GM18907 (cell line): ENCODE results near the gene TMPRSS12.
"Not testable (repeated sequence)": the region's sequence is repeated elsewhere in the genome, so short reads cannot be mapped to it uniquely, and the experiment has no call there.

ENCODE experiments used
- ATAC-seq: cut with Tn5 transposase; IDR thresholded peaks from one replicate; pipeline ENCODE4 v1.9.1; 2021; ENCODE audit warnings: mild to moderate bottlenecking, moderate library complexity; ENCODE audit not compliant: unreplicated experiment

TMPRSS12 gene, protein sequence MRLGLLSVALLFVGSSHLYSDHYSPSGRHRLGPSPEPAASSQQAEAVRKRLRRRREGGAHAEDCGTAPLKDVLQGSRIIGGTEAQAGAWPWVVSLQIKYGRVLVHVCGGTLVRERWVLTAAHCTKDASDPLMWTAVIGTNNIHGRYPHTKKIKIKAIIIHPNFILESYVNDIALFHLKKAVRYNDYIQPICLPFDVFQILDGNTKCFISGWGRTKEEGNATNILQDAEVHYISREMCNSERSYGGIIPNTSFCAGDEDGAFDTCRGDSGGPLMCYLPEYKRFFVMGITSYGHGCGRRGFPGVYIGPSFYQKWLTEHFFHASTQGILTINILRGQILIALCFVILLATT

DNA sequence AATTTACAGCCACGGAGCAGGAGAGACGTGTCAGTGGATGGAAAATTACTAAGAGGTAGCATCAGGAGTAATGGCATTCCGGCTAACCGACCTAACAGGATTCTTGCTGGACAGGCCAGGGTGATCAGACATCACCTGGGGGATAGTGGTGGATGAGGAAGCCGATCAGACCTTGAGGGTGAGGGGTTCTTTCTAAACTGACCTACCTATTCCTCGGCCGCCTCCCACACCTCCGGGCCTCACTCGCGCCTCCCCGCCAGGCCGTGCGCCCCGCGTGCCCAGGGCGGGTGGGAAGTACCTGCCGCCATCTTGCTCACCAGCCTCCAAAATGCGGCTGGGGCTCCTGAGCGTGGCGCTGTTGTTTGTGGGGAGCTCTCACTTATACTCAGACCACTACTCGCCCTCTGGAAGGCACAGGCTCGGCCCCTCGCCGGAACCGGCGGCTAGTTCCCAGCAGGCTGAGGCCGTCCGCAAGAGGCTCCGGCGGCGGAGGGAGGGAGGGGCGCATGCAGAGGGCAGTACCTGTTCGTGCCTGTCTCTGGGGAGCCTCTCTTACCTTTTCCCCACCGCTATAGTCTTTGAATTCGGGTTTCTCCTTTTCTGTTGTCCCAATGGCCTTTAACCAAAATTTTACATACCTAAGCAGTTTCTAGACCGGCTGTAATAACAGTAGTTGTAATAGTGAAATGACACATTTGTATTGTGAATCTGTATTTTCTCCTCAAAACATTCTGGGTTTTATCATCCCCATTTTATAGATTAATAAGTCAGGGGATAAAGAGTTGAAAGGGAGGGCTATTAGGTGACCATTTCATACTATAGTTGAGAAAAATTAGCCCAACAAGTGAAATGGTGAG is at the start of gene TMPRSS12:
TMPRSS12 (plus strand) TSS at position 290 of the 857 bp plus-strand sequence; CDS start at position 329, 39 bp downstream.
- ATAC-seq = no peak

DNA sequence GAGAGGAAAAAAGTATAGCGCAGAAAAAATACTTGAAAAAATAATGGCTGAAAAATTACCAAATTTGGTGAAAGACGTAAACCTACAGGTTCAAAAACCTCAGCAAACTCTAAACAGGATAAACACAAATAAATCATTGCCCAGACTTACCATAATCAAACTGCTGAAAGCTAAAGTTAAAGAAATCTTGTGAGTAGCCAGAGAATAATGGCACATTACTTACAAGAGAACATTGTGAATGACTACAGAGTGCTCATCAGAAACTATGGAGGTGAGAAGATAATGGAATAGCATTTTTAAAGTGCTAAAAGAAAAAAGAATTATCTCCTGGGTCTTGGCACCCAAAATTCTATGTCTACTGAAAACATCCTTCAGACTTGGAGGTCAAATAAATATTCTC is 42.8 kb upstream of the TMPRSS12 start:
- ATAC-seq = no peak

DNA sequence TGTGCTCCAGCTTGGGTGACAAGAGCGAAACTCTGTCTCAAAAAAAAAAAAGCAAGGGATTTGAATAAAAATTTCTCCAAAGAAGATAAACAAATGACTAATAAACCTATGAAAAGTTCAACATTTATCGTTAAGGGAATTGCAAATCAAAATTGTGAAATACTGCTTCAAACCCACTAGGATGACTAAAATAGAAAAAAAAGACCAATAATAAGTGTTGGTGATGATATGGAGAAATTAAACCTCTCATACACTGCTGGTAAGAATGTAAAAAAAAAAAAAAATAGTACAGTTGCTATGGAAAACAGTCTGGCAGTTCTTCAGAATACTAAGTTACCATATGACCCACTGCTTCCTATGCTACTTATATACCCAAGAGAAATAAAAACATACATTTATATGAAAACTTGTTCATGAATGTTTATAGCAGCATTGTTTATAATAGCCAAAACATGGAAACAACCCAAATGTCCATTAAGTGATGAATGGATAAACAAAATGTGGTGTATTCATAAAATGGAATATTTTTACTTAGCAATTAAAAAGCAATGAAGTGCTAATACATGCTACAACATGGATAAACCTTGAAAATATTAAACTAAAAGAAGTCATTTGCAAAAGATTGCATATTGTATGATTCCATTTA is 39.4 kb upstream of the TMPRSS12 start:
- ATAC-seq = no peak

GRCh38 chr12:50806176-50806575 is 36.5 kb upstream of the TMPRSS12 start:
- no peak for ATAC-seq

DNA sequence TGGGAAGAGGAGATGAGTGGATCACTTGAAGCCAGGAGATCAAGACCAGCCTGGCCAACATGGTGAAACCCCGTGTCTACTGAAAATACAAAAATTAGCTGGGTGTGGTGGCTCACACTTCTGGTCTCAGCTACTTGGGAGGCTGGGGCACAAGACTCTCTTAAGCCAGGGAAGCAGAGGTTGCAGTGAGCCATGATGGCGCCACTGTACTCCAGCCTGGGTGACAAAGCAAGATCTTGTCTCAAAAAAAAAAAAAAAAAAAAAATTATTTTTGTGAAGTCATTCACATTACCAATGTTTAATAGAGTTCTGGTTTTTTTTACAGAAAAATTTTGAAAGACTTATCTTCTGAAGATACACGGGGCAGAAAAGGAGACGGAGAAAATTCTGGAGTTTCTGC is 33.6 kb upstream of the TMPRSS12 start:
- ATAC-seq = not testable (repeated sequence)

- ATAC-seq = not testable (repeated sequence)
Measured at GRCh38 chr12:50814921-50815320, 27.8 kb upstream of the TMPRSS12 start.

DNA sequence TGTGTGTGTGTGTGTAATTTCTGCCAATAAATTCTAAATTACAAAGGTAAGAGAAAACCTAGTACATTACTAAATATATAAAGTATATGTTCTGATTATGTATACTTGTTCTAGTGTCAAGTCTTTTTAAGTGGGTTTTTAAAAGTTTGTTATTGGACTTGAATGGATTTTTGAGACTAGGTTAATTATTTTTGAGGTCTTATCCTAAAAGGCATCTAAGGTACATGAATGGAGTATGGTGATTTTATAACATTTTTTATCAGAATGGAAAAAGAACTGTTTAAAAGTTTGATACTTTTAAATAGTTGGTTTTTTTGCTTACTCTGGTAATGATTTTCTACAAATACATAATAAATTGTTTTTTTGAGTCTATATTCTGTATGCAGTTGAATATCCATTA is 22.5 kb upstream of the TMPRSS12 start:
- ATAC-seq = no peak

GRCh38 chr12:50822082-50822481 is 20.6 kb upstream of the TMPRSS12 start:
- ATAC-seq = no peak

DNA sequence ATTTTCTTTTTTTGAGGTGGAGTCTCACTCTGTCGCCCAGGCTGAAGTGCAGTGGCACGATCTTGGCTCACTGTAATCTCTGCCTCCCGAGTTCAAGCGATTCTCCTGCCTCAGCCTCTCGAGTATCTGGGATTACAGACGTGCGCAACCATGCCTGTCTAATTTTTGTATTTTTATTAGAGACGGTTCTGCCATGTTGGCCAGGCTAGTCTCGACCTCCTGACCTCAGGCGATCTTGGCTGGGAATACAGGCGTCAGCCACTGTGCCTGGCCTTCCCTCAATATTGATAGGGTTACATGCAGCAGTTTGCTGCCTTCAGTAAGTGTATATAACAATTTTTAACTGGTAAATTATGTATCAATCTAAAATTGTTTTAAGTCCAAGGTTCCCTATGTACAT is 19.0 kb upstream of the TMPRSS12 start:
- ATAC-seq = not testable (repeated sequence)

DNA sequence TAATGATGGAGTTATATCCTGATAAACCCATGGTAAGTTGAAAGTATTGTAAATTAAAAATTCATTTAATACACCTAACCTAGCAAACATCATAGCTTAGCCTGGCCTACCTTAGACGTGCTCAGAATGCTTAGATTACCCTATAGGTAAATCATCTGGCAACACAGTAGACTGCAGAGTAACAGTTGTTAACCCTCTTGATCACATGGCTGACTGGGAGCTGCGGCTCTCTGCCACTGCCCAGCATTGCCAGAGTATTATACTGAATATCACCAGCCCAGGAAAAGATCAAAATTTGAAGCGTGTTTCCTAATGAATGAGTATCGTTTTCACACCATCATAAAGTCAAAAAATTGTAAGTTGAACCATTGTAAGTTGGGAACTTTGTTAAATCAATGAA is 17.8 kb upstream of the TMPRSS12 start:
- ATAC-seq = no peak

DNA sequence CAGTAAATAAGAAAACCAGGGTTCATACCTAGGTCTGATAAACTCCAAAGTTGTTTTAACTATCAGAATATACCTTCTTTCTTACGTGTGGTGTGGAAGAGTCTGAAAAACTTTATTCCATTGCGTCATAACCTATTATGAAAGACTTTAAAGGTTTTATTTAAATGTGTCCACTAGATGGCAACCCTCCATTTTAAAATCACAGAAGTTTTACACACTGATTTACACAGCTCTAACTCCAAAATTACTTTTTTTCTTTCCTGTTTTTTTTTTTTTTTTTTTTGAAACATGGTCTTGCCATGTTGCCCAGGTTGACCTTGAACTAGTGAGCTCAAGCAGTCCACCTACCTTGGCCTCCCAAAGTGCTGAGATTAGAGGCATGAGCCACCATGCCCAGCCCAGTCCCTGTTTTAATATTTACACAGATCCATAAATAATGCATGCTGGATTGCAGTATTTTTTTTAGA is 17.3 kb upstream of the TMPRSS12 start:
- ATAC-seq = peak; percentile 56

- no peak for ATAC-seq
Measured at GRCh38 chr12:50828121-50828520, 14.6 kb upstream of the TMPRSS12 start.

- ATAC-seq = no peak
Measured at GRCh38 chr12:50828886-50829285, 13.8 kb upstream of the TMPRSS12 start.

DNA sequence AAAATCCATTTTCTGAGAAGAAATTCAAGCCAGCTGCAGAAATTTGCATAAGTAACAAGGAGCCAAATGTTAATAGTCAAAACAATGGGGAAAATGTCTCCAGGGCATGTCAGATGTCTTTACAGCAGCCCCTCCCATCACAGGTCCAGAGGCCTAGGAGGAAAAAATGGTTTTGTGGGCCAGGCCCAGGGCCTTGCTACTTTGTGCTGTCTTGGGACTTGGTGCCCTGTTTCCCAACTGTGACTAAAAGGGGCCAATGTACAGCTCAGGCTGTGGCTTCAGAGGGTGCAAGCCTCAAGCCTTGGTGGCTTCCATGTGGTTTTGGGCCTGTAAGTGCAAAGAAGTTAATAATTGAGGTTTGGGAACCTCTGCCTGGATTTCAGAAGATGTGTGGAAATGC is 8.9 kb upstream of the TMPRSS12 start:
- not testable (repeated sequence) for ATAC-seq

DNA sequence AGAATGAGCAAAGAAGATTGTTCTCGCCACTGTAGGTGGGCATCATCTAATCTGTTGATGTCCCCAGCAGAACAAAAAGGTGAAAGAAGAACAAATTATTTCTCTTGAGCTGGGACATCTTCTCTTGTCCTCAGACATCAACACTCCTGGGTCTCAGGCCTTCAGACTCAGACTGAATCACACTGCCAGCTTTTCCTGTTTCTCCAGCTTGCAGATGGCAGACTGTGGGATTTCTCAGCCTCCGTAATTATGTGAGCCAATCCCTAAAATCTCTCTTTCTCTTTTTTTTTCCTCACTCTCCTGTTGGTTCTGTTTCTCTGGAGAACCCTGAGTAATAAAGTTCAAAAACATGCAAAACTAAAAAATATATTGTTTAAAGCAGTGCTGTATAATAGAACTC is 3.7 kb upstream of the TMPRSS12 start:
- no peak for ATAC-seq

- no peak for ATAC-seq
Measured at GRCh38 chr12:50840809-50841487, 1.8 kb upstream of the TMPRSS12 start.

DNA sequence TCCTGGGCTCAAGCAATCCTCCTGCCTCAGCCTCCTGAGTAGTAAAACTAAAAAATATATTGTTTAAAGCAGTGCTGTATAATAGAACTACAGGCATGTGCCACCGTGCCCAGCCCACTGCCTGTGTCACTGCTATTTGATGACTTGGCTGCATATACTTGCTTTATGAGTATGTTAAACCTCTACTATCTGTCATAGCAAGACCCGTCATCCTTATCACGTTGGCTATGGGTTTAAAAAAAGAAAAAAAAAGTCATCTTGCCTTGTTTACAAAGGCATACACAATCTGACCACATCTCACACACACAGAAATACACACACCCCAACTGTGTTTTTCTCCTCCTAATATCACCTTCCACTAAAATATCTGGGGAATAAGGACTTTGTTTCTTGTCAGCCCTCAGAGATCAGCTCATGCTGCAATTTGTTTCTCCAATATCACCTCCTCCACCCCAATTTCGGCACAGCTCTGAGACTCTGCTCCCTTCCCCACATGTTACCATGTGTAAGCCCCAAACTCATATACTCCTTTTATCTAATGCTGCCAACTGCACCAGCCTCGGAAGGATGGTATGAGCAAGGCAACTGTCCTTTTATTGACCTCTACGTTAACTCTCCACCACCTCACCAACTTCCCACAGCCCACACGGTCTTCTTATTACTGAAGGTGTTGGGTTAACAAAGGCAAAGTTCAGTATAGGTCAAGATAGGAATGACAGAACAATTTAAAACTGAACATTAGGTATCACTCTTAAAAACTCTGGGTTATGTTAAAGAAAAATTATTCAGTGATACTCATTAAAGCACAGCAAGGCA is 802 bp upstream of the TMPRSS12 start:
- no peak for ATAC-seq

DNA sequence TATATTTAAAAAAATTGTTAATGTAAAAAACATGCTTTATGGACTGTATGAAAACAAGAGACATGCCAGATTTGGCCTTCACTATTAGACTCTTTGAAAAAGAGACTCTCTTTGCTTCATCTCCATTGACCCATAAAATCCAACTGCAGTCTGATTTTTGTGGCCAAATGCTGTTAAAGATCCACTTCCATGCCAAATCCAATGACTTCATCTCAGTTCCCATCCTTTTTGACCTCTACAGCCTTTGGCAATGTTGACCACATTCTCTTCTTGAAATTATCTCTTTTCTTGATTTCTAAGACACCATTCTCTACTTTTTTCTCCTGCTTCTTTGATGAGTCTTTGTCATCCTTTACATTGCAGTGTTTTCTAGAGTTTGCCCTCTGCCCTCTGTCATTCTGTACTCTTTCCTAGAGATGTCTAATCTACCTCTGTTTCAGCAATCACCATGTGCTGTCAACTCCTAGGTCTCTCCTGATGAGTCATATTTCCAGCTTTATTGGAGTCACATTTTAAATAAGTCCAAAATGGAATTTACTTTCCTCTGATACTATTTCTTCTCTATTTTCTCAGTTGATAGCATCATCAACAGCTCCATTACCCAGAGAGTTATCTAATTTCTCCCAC is 2.4 kb downstream of the TMPRSS12 start:
- ATAC-seq = no peak

DNA sequence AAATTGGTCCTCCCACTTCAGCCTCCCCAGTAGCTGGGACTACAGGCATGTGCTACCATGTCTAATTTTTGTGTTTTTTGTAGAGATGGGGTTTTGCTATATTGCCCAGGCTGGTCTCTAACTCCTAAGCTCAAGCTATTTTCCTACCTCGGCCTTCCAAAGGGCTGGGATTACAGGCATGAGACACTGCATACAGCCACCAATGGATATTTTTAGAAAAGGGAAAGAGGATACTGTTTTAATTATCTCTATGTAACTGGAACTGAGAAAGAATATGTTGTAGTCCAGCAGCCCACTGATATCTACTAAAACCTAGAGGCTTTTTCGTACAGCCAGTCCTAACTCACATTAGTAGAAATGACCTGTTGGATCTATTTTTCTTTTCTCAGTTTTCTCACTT is 6.2 kb downstream of the TMPRSS12 start:
- no peak for ATAC-seq

- ATAC-seq = not testable (repeated sequence)
Measured at GRCh38 chr12:50855218-50855617, 12.5 kb downstream of the TMPRSS12 start.
